ENCODE data around the gene LIMS1.
"Not testable (repeated sequence)": the region's sequence is repeated elsewhere in the genome, so short reads cannot be mapped to it uniquely, and the experiment has no call there.

DNA sequence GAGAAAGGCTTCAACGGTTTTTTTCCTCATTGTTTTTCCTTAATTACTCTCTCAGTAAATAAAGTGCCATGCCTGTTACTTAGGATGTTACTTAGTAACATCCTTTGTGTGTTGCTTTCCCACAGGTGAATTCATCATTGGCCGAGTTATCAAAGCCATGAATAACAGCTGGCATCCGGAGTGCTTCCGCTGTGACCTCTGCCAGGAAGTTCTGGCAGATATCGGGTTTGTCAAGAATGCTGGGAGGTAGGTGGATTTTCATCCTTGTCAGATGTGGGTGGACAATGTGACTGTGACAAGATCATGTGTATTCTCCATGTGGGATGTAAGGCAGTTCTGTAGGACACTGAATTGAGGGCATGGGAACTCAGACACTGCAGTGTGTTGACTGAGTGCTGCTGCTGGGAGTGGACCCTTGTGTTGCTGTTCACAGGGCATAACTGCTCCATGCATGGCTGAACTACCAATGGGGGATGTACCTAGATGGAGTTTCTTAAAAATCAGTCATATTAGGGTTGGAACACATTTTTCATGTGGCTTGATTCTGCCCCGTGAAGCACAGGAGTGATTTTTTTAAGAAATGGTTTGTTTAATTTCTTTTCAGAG lies 138.0 kb downstream of the LIMS1 start:
- TF ChIP-seq EZH2 (IDR thresholded peaks at IDR 0.05), result not testable (repeated sequence)
- TF ChIP-seq, protein P1, sequence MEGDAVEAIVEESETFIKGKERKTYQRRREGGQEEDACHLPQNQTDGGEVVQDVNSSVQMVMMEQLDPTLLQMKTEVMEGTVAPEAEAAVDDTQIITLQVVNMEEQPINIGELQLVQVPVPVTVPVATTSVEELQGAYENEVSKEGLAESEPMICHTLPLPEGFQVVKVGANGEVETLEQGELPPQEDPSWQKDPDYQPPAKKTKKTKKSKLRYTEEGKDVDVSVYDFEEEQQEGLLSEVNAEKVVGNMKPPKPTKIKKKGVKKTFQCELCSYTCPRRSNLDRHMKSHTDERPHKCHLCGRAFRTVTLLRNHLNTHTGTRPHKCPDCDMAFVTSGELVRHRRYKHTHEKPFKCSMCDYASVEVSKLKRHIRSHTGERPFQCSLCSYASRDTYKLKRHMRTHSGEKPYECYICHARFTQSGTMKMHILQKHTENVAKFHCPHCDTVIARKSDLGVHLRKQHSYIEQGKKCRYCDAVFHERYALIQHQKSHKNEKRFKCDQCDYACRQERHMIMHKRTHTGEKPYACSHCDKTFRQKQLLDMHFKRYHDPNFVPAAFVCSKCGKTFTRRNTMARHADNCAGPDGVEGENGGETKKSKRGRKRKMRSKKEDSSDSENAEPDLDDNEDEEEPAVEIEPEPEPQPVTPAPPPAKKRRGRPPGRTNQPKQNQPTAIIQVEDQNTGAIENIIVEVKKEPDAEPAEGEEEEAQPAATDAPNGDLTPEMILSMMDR (IDR thresholded peaks at IDR 0.05), result not testable (repeated sequence)
